Esophagus muscularis mucosa (tissue), 4 donors: ENCODE results near the gene CAMK1G.

Experiments used
- EP300 ChIP-seq: sonication (generic); formaldehyde crosslinking; IDR thresholded peaks from one replicate; pipeline ENCODE4 v1.6.1; 2017; ENCODE audit warnings: antibody characterized with exemption
- POLR2A ChIP-seq: fragments of 450-650 bp; IDR thresholded peaks from one replicate; pipeline ENCODE4 v1.6.1; 2017; ENCODE audit warnings: antibody characterized with exemption, moderate library complexity, mild to moderate bottlenecking, low read depth
- POLR2AphosphoS5 ChIP-seq, 2 donors: sonication (generic); formaldehyde crosslinking; IDR thresholded peaks; one replicate each; pipeline ENCODE4 v1.6.1; 2017; ENCODE audit warnings: antibody characterized with exemption in 2 of 2
- TF ChIP-seq, protein P1 (sequence below), 3 experiments: fragments of 200-600 bp in 2 of 3; fragments of 450-650 bp in 1 of 3; sonication (generic) in 2 of 3; IDR thresholded peaks; one replicate each; pipeline ENCODE4 v1.5.1; 2017 to 2019; ENCODE audit warnings: antibody characterized with exemption in 3 of 3, mild to moderate bottlenecking in 2 of 3, moderate library complexity in 1 of 3

- TF ChIP-seq, protein P1, sequence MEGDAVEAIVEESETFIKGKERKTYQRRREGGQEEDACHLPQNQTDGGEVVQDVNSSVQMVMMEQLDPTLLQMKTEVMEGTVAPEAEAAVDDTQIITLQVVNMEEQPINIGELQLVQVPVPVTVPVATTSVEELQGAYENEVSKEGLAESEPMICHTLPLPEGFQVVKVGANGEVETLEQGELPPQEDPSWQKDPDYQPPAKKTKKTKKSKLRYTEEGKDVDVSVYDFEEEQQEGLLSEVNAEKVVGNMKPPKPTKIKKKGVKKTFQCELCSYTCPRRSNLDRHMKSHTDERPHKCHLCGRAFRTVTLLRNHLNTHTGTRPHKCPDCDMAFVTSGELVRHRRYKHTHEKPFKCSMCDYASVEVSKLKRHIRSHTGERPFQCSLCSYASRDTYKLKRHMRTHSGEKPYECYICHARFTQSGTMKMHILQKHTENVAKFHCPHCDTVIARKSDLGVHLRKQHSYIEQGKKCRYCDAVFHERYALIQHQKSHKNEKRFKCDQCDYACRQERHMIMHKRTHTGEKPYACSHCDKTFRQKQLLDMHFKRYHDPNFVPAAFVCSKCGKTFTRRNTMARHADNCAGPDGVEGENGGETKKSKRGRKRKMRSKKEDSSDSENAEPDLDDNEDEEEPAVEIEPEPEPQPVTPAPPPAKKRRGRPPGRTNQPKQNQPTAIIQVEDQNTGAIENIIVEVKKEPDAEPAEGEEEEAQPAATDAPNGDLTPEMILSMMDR (IDR thresholded peaks at IDR 0.05): no peak
- TF ChIP-seq POLR2A: no peak
- TF ChIP-seq EP300: no peak
- no peak for TF ChIP-seq POLR2AphosphoS5 (IDR thresholded peaks at IDR 0.05)
These were observed 26.5 kb downstream of the CAMK1G start for GRCh38 chr1:209609791-209610630.
